ENCODE measurements around the gene HSD17B11.

DNA sequence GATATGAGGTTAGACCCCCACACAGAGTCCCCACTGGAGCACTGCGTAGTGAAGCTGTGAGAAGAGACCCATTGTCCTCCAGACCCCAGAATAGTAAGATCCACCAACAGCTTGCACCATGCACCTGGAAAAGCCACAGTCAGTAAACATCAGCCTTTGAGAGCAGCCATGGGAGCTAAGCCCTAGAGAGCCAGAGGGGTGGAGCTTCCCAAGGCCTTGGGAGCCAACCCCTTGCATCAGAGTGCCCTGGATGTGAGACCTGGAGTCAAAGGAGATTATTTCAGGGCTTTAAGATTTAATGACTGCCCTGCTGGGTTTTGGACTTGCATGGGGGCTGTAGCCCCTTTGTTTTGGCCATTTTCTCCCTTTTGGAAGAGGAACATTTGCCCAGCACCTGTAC is 104.0 kb downstream of the HSD17B11 start:
- TF ChIP-seq, protein P1, sequence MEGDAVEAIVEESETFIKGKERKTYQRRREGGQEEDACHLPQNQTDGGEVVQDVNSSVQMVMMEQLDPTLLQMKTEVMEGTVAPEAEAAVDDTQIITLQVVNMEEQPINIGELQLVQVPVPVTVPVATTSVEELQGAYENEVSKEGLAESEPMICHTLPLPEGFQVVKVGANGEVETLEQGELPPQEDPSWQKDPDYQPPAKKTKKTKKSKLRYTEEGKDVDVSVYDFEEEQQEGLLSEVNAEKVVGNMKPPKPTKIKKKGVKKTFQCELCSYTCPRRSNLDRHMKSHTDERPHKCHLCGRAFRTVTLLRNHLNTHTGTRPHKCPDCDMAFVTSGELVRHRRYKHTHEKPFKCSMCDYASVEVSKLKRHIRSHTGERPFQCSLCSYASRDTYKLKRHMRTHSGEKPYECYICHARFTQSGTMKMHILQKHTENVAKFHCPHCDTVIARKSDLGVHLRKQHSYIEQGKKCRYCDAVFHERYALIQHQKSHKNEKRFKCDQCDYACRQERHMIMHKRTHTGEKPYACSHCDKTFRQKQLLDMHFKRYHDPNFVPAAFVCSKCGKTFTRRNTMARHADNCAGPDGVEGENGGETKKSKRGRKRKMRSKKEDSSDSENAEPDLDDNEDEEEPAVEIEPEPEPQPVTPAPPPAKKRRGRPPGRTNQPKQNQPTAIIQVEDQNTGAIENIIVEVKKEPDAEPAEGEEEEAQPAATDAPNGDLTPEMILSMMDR (IDR thresholded peaks at IDR 0.05), result no peak
- TF ChIP-seq EZH2 (IDR thresholded peaks at IDR 0.05) (no peak), EZH2phosphoT487 (IDR thresholded peaks at IDR 0.05) (no peak)
